ENCODE measurements around the gene THSD7B. TPM values are rescaled to one million over a fixed set of nuclear protein-coding genes. Genes with fewer than 3 reads are reported as not detected.
A peak's percentile ranks its signal among the peaks of the same experiment; 100 is the strongest.

The THSD7B gene
- total and polyA plus RNA-seq, 10 donors: 0.02 to 0.17 (median 0.09) TPM; not detected in 7

DNA sequence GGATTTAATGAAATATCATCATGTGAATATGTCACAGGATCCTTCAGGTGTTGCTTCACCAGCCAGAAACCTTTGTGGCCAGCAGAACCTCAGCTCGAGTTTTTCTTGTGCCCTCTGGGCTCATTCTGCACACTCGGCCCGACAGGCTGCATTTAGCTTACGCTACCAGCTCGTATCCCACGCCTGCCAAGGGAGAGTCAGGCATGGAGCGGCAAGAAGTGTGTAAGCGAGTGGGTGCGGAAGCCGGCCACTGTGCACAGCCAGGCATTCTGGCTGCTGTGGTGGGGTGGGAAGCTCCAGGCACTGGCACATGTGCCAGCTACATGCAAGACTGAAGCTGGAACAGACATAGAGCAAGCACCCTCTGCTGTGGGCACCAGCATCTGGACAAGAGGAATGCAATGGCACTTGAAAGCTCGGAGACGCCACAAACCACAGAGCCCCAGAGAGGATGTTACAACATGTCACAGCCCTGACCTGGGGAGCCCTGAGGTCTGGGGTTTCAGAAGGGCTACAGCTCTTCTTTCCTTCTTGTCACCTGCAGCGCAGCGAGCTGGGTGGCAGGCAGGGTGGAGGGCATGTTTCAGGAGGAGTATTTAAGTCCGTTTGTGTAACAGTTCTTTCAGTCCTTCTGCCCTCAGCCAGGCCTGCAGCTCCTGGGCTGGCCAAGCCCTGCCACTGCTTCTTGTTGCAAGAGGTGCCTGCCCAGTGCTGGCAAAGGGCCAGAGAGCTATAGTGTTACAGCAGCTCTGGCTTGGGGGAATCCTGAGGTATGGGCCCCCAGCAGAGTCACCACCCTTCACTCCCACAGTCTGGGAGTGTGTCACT, 941.7 kb downstream of the THSD7B start:
- TF ChIP-seq POLR2A (IDR thresholded peaks at IDR 0.05): no peak
- TF ChIP-seq, protein P1, sequence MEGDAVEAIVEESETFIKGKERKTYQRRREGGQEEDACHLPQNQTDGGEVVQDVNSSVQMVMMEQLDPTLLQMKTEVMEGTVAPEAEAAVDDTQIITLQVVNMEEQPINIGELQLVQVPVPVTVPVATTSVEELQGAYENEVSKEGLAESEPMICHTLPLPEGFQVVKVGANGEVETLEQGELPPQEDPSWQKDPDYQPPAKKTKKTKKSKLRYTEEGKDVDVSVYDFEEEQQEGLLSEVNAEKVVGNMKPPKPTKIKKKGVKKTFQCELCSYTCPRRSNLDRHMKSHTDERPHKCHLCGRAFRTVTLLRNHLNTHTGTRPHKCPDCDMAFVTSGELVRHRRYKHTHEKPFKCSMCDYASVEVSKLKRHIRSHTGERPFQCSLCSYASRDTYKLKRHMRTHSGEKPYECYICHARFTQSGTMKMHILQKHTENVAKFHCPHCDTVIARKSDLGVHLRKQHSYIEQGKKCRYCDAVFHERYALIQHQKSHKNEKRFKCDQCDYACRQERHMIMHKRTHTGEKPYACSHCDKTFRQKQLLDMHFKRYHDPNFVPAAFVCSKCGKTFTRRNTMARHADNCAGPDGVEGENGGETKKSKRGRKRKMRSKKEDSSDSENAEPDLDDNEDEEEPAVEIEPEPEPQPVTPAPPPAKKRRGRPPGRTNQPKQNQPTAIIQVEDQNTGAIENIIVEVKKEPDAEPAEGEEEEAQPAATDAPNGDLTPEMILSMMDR (IDR thresholded peaks at IDR 0.05 in 8 of 11, conservative IDR thresholded peaks at IDR 0.05 in 3 of 11): no peak
- no peak for TF ChIP-seq POLR2AphosphoS5 (IDR thresholded peaks at IDR 0.05)
- peak; percentile 72 for DNase-seq
- intact Hi-C loops (cut with DNase I; ENCODE audit: low total_unique reads): no loop called here
- Histone ChIP-seq H3K27ac (no peak overlapping the region), H3K4me3 (no peak overlapping the region), H3K4me1 (no peaks in the 10 kb centered on the region), H3K27me3 (replicated peaks in 1 of 7) (no peaks in the 10 kb centered on the region), H3K36me3 (no peaks in the 10 kb centered on the region), H3K9me3 (peaks cover 0 to 59% (median 31%) of the 10 kb centered on the region in 8 donors)
- 66 to 75% (median 68%) methylated on average over 14 to 15 of the region's 15 CpGs for WGBS, 5 donors

DNA sequence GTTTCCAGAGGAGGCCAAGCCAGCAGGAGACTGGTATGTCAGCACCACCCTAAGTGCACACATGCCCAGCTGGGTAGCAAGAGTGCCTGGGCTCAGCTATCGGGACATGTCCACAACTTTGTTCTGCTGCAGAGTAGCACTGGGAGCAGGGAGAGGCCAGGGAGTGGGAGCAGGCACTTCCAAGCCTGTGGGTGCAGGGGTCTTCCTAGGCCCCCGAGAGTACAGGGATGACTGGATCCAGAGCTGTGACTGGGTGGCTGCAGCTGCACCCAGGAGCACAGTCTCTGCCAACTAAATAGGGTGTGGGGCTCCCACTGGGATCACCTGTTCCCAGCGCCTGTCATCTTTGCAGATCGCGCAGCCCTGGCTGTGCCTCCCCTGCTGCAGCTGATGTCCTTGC, 943.0 kb downstream of the THSD7B start:
- DNase-seq: no peak
- TF ChIP-seq POLR2A (IDR thresholded peaks at IDR 0.05) (no peak), POLR2AphosphoS5 (IDR thresholded peaks at IDR 0.05) (no peak)
- TF ChIP-seq, protein P1 (IDR thresholded peaks at IDR 0.05 in 8 of 11, conservative IDR thresholded peaks at IDR 0.05 in 3 of 11): no peak

DNA sequence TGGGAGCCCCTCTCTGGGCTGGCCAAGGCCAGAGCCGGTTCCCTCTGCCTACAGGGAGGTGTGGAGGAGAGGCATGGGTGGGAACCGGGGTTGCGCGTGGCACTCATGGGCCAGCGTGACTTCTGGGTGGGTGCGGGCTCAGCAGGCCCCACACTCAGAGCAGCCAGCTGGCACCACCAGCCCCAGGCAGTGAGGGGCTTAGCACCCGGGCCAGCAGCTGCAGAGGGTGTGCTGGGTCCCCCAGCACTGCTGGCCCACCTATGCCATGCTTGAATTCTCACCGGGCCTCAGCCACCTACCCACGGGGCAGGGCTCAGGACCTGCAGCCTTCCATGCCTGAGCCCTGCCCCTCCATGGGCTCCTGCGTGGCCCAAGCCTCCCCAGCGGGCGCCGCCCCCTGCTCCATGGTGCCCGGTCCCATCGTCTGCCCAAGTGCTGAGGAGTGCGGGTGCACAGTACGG, 950.4 kb downstream of the THSD7B start:
- Histone ChIP-seq H3K4me1 (no peaks in the 10 kb centered on the region), H3K27ac (no peak overlapping the region), H3K27me3 (replicated peaks in 1 of 7) (no peaks in the 10 kb centered on the region), H3K9me3 (peaks cover 0 to 30% (median 25%) of the 10 kb centered on the region in 8 donors), H3K36me3 (no peaks in the 10 kb centered on the region), H3K4me3 (no peak overlapping the region)
- WGBS, 5 donors: 71 to 92% (median 86%) methylated on average over 1 to 17 of the region's 17 CpGs
- DNase-seq: no peak
- intact Hi-C loops (cut with DNase I; ENCODE audit: low total_unique reads): no loop called here
- TF ChIP-seq POLR2AphosphoS5 (IDR thresholded peaks at IDR 0.05): no peak
- TF ChIP-seq POLR2A (IDR thresholded peaks at IDR 0.05): no peak
- TF ChIP-seq, protein P1 (IDR thresholded peaks at IDR 0.05 in 8 of 11, conservative IDR thresholded peaks at IDR 0.05 in 3 of 11): no peak

More for the DNA sequence above, 943.0 kb downstream of the THSD7B start:
- Histone ChIP-seq H3K27me3 (replicated peaks in 1 of 7) (no peaks in the 10 kb centered on the region), H3K27ac (no peak overlapping the region), H3K4me3 (no peak overlapping the region), H3K4me1 (no peaks in the 10 kb centered on the region), H3K9me3 (peaks cover 0 to 50% (median 27%) of the 10 kb centered on the region in 8 donors), H3K36me3 (no peaks in the 10 kb centered on the region)
- intact Hi-C loops (cut with DNase I; ENCODE audit: low total_unique reads): no loop called here
- 80 to 89% (median 87%) methylated on average over 4 to 5 of the region's 5 CpGs for whole genome bisulfite sequencing, 5 donors

DNA sequence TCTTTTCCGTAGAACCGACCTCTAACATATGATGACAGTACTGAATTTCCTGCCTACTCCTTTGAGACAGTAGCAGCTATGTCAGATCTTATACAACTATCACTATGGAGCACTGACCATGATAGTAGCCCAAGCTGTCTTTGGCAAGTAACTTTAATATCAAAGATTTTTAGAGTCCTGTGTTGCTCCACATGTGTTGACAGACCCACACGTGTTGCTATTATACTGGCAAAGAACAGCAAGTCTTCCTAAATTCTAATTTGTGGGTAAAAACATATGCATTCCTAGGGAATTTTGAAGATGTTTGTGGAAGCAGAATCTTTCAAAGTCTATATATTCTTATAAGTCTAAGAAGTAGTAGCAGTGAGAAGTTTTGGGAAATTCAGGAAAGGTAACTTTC, 953.4 kb downstream of the THSD7B start:
- intact Hi-C loops (cut with DNase I; ENCODE audit: low total_unique reads): no loop called here
- no peak overlapping the region for H3K27ac ChIP-seq
- no peaks in the 10 kb centered on the region for H3K36me3 ChIP-seq
- no peaks in the 10 kb centered on the region for H3K4me1 ChIP-seq
- DNase-seq: no peak
- H3K9me3 ChIP-seq: peaks cover 0 to 25% (median 14%) of the 10 kb centered on the region in 8 donors
- H3K27me3 ChIP-seq (replicated peaks in 1 of 7): no peaks in the 10 kb centered on the region
- 85 to 92% (median 86%) methylated on average over 3 of the region's 3 CpGs for WGBS, 5 donors
- TF ChIP-seq, protein P1 (IDR thresholded peaks at IDR 0.05 in 8 of 11, conservative IDR thresholded peaks at IDR 0.05 in 3 of 11): no peak
- no peak for TF ChIP-seq POLR2A (IDR thresholded peaks at IDR 0.05)
- no peak for TF ChIP-seq POLR2AphosphoS5 (IDR thresholded peaks at IDR 0.05)
- no peak overlapping the region for H3K4me3 ChIP-seq

Data from spleen (tissue), 11 donors.